ENCODE measurements around the gene CTRL.
"Not testable (repeated sequence)": the region's sequence is repeated elsewhere in the genome, so short reads cannot be mapped to it uniquely, and the experiment has no call there.

CTRL gene

DNA sequence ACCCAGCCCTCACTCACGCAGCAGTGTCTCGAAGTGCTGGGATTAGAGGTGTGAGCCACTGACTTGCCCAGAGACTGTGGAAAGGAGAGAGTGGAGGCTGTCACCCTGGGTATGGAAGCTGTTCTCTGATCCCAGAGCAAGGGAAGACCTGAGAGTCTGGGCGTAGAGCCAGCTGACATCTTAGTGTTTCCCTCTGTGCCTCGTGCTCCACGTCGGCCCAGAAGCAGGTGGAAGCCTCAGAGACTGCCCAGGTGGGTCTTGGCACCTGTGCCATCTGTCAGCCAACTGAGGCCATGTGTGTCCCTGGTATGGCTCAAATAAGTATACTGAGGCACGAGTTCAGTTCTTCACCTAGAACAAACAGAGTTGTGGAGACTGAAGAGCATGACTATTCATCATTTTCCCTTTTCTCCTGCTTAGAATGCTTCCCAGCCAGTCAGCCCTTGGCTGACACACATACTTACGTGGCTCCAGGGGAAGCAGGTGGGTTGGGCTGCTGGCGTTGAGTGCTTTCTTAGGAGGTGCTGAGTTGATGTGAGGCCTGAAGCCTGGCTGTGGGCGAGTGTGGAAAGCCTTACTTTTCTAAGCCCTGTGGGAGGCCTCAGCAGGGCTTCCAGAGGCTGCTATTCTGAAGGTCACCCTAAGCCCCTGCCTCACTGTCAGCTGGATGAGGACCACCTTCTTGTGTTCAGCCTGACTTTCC, 8.1 kb downstream of the CTRL start:
- no peak for DNase-seq

DNA sequence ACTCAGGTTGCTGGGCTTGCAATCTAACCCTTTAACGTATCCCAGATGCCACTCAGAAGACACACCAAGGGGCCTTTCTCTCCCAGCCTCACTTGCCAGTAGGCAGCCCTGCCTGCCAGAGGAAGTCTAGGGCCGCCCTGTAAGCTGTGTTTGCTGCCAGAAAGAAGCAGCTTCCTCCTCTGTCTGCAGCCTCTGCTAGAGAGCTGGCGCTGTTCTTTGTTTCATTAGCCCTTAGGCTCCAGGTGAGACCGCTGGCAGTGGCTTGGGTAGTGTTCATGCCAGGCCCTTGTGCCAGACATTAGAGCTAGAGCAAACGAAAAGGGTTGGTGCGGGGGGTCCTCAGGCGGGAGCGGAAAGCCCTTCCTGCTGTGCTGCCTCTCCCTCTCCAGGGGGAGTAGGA, 8.9 kb downstream of the CTRL start:
- no peak for DNase-seq

DNA sequence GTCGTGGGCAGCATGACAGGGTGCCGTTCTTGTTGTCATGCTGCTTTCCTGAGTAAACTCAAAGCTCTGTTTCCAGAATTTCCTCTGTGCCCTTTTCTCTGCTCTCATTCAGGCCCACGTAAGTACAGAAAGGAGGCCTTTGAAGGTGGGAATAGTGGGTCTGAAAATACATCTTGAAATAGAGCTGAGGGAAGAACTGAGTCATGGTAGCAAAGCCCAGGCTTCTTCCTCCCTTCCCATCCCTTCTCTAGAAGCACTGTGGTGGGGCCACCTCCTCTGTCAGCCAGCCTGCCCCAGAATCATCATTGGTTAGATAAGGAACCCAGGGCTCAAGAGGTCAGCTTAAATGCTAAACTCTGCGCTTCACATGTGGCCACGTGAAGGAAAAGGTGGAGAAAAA, 9.4 kb downstream of the CTRL start:
- no peak for DNase-seq

DNA sequence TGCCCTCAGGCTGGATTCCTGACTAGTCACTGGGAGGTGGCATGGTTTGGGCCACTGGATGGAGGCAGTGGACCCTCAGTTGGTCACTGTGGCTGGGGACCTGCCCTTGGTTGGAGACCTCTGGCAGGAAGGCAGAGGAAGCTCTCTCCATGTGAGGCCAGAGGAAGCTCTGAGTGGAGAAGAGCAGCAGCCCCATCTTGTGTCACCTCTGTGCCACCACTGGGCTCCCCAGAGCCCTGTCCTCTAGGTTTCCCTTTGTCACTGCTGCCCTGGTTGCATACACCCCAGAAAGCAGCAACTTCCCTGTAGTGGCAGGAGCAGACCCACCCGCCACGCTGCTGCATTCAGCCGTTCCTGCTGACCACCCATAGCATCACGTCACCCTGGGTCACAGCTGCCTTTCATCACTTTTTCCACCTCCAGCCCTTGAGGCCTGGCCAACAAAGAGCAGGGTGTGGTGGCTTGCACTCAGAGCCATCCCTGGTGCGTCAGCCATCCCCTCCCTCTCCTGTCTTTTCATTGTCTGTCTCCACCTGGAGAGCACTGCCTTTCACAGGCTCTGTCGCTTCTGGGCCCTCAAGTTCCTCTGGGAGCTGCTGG, 11.9 kb downstream of the CTRL start:
- DNase-seq, result no peak

DNA sequence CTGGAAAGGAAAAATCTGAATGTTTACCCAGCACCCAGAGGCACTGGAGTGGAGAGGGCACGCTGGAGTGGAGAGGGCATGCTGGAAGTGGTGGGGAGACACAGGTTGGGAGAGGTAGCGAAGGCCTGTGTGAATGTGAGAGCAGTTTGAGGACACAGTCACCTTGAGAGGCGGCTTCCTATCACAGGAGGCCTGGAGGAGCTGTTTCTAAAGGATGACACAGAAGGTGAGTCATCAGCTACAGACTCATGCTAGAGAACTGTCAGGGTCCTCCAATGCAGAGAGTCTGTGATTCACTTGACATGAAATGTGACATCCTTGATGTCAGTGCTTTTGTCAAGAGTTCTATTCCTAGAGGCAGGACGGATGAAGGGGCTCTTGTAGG, 13.8 kb downstream of the CTRL start:
- DNase-seq, result peak; percentile 89

DNA sequence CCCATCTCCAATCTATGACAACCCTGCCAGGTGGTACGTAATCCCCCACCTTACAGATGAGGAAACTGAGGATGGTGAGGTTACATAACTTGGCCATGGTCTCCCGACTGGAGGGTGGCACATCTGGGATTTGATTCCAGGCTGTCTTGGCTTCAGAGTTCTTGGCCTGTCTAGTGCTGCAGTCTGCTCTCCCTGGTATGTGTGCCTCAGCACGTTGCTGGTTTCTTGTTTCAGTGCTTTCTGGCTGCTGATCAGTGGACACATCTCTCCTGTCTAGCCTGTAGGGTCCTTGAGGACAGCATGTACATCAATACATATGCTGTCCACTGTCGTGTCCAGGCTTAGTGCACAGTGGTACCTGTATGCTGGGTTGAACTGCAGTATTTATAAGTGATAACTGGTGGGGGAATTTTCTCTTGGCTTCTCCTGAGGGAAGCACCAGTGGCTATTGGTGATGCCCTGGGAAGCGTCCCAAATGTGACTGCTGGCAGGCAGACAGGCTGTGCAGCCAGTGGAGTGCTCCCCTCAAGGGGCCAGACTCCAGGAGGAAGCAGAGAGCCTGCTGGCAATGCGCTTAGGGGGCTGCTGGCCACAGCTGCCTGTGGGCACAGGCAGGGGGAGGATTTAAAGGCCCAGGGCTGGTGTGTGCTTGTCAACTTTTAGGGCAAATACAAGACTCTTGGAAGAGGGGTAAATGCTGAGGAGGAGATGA, 14.4 kb downstream of the CTRL start:
- no peak for DNase-seq

DNA sequence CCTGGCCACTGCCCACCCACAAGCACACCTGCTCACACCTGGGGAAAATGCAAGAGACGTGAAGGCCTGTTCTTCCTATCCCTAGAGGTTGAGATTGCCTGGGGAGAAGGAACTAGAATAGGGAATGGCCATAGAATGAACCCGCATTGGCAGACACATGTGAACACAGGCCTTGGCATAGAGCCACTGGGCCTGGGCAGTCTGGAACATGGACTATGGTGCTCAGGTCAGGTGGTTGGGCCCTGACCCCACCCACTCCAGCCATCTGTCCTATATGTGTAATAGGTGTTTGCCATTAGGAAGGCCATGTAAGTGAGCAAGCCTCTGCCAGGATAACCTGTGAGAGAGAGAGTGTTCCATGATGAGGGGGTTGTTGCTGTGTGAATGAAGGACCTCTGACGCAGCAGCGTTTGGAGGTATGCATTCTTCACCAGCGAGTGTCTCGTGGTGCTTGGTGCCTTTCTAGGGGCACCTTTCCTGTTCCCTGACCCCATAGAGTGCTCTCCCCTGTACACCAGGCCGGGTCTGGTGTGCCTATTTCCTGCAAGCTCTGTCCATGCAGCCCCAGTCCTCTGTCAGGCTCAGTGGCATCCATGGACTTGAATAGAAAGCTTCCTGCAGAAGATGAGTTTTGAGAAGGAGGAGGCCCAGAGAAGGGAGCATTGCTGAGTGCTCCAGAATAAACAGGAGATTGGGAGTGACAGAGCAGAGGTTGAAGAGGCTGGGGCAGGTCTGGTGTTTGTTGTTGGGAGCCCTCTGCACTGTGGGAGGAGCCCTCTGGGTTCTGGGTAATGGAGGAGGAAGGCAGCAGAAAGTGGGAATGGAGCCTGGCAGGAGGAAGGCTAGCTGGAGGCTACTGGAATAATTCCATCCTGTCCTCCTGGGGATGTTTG, 15.6 kb downstream of the CTRL start:
- no peak for DNase-seq

DNA sequence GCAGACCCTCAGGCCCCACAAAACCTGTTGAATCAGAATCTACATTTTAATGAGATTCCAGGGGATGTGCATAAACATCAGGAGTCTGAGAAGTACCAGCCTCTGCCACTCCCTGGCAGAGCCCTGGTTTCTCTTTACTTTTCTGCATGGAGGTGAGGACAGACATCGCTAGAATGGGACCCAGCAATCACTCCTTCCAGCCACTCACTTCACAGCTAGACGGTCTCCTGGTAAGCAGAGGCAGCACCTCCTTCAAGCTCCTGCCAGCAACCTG, 16.2 kb downstream of the CTRL start:
- DNase-seq, result not testable (repeated sequence)

DNA sequence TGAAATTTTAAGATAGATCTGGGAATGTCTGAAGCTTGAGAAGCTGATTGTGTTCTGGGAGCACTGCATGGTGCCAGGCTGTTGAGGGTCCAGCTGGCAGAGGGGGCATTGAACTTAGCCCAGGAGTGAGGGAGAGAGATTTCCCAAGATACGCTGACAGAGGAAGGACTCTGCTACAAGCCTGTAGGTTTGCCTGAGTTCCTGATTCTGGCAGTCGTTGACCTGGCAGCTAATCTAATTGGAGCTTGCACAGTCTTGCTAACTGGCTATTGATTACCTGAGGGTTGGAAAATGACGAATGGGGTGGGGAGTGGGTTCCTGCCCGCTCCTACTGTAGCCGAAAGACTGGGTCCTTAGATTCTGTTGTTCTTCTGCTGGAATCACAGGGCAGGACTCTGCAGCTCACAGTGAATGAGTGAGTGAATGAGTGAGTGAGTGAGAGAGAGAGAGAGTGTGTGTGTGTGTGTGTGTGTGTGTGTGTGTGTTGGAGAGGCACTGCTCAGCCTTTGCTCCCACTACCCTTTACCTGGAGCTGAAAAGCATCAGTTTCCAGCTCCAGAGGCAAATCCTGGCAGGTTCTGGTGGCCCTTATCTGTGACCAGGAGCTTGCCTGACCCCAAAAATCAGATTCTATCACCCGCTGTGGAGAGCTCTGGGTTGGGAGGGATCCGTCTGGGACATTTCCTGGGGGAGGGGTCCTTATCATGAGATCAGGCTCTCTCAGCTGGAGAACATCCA, 16.7 kb downstream of the CTRL start:
- DNase-seq, result no peak

DNA sequence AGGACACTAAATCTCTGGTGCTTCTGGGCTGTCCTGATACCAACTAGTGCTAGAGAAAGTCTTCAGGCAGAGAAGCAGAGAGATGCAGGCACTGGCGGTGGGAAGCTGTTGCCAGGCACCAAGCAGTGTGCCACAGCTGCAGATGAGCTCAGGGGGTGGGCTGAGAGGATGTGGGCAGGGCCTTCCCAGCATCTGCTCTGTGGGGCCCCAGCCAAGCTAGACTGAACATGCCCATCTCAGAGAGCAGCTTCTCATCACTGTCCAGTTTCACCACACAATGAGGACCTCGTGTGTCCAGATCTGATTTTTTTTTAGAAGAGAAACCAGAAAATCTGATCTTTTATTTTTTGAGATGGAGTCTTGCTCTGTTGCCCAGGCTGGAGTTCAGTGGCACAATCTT, 21.5 kb downstream of the CTRL start:
- no peak for DNase-seq

DNA sequence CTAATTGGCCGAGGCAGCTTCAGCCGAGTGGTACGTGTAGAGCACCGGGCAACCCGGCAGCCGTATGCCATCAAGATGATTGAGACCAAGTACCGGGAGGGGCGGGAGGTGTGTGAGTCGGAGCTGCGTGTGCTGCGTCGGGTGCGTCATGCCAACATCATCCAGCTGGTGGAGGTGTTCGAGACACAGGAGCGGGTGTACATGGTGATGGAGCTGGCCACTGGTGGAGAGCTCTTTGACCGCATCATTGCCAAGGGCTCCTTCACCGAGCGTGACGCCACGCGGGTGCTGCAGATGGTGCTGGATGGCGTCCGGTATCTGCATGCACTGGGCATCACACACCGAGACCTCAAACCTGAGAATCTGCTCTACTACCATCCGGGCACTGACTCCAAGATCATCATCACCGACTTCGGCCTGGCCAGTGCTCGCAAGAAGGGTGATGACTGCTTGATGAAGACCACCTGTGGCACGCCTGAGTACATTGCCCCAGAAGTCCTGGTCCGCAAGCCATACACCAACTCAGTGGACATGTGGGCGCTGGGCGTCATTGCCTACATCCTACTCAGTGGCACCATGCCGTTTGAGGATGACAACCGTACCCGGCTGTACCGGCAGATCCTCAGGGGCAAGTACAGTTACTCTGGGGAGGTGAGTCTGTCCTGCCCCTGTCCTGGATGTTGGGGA, 22.5 kb downstream of the CTRL start:
- no peak for DNase-seq

DNA sequence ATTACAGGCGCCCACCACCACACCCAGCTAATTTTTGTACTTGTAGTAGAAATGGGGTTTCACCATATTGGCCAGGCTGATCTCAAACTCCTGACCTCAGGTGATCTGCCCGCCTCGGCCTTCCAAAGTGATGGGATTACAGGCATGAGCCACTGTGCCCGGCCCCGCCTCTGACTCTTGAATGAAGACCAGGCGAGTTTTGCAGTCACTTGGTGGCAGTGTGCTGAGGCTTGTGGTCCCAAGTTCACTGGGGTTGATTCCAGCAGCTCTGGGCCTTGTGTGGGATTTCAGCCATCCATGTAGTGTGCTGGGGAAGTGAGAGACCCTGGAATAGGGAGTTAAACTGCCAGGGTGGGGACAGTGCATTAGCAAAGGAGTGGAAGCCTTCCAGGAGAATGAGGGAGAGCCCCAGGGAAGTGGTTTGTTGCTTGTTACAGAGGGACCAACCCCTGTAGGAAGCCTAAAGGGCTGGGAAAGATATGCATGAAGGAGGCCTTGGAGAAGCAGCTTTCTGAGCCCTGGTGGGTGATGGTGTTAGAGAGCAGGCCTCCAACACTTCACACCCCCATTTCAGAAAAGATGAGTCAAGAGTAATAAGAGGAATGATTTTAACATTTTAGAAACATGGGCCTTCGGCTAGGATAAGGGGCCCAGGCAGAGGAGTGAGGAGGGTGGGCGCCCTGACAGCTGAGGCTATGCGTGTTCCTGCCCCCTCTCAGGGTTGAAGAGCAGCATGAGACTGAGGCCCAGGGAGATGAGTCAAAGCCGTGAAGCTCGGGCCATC, 24.1 kb downstream of the CTRL start:
- DNase-seq, result no peak

DNA sequence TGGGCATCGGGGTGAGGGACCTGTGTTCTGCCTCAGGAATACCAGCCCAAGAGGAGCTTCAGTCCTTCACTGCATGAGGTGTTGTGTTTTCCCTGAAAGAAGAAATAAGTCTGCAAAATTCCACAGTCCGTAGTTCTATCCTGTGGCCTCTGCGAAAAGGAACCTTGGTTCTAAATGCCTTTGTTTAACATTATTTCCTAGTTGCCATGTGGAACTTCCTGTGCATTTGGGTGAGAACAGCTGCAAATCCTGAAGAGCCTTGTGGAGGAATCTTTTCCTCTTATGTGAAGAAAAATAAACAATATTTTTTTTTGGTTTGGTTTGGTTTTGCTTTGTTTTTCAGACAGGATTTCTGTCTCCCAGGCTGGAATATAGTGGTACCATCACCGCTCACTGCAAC, 28.8 kb downstream of the CTRL start:
- no peak for DNase-seq

DNA sequence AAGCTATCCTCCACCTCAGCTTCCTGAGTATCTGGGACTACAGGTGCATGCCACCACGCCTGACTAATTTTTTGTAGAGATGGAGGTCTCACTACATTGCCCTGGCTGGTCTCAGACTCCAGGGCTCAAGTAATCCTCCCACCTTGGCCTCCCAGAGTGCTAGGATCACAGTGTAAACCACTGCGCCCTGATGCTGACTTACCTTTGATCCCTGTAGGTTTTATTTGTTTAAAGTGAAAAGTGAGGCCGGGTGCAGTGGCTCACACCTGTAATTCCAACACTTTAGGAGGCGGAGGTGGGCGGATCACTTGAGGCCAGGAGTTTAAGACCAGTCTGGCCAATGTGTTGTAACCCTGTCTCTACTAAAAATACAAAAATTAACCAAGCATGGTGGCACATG, 29.9 kb downstream of the CTRL start:
- no peak for DNase-seq

DNA sequence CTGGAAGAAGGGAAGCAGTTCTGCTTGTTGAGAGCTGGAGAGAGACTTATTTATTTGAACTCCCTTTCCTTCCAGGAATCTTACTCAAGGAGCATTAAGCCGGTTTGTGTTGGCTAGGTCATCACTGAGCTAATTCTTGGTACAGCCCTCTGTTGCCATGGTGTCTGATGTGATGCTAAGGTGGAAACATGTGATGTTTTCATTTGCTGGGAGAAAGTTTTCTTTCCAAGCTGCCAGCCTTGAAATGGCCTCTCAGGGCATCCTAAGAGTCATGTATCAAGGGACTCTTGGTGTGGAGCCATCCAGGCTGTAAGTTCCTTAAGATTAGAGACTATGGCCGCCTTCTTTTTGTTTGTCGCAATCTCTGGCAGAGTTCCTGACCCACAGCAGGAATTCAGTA, 34.4 kb downstream of the CTRL start:
- DNase-seq, result no peak

DNA sequence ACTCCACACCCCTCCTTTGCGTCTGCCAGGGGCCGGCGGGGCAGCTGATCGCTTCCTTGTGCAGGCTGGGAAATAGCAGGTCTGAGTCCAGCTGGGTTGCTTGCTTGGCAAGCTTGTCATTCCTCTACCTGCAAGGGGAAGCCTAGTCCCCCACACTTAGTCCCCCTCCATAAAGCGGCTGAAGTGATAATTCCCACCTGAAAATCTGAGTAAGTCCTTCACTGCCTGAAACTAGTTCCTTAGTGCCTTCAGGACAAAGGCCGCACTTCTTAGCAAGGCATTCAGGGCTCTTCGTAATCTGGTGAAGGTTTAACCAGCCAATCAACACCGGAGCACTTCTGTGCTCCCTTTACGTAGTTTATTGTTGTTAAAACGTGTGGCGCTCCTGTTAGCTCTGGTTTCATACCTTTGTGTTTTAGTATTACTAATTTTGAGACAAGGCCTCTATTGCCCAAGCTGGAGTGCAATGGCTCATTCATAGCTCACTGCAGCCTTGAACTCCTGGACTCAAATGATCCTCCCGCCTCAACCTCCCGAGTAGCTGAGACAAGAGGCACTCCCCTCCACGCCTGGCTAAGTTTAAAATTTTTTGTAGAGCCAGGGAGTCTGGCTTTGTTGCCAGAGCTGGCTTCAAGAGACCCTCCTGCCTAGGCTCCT, 37.8 kb downstream of the CTRL start:
- no peak for DNase-seq

DNA sequence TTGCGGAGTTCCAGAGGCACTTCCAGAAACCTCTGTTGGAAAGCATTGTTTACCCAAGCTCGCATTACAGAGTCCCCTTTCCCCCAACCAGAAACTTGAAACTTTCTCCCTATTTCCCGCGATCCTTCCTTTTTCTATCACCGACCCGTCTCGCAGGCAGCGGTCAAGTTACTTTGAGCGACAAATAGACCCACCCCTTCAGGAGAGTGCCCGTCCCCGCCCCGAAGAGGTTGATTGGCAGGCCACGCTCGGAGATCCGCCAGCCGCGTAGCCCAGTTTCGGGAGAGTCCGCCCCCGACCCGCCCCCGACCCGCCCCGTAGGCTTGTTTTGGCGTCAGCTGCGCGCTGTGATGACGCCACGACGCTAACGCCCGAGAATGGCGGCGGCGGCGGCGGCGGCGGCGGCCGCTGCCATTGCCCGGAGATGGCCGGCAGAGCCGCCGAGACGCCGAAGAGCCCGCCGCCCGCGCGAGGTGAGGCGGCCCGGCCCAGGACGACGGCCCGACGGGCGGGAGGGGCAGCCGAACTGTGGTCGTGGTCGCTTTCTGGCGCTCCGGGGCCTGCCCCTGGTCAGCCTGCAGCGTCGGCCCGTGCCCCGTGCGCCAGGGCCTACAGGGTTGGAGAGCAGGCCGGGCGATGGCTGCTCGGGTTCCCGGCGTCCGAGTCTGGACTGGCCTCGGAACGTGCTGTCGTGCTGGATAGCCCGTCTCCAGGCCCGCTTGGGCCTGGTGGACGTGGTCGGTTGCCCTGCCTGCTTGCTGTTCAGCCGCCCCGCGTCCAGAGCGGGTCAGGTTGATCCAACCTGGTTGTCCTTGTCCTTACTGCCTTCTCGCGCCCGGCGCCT, 38.5 kb downstream of the CTRL start, which contains the start of gene PSKH1:
Gene PSKH1, plus strand, starts transcription at position 356 of the 844 bp plus-strand sequence. CDS start 15,496 bp downstream, outside the sequence.
- DNase-seq, result peak; percentile 96

DNA sequence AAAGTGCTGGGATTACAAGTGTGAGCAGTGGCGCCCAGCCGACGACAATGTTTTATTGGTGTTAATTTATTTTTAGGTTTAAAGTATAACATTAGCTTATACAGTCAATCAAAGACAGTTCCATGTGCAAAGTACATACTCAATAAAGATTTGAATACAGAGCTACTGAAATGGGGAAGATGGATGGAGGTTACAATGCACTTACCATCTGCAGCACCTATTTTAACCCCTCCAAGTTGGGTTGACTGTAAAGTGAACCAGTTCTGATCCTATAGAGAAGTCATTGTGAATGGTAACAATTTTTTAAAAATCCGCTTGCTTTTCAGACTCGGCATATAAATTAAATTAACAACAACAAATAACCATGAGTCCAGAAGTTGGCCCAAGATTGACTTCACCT, 39.3 kb downstream of the CTRL start:
- no peak for DNase-seq

DNA sequence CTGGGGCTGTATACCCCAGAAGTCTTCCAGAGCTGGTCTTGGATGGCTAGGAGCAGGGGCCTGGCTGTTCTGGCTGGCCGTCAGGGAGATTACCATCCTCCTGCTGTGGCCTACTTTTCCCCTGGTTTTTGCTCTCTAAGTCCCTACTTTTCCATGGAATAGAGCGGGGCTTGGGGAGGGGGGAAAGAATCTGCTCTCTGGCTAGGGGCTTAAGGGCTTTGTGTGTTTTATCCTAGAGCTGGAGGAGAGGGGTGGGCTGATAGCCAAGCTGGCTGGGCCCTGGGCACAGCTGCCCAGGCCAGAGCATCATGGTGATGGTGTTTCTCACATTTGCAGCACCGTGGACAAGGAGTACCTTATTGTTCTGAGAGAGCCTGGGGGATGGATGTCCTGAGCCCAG, 43.3 kb downstream of the CTRL start:
- DNase-seq, result no peak

DNA sequence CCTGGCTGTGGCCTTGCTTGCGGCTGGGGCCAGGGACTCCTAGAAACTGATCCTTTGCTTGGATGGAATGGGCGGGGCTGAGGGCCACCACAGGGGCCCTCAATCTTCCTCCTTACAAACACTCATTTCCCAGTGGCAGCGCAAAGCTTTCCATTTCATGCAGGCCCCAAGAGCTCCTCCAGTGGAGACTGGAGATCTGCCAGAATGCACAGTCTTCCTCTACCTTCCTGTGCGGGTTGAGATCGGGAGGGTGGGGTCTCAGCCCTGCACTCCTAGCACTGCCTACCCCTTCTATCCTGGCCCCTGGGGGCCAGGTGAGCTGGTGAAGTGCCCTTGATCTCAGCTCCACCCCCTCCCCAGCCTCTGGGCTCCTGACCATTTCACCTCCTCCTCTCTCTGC, 45.3 kb downstream of the CTRL start:
- DNase-seq, result no peak

All from fibroblast of skin of right biceps (primary cell).